Femur (tissue), 1 donor: ENCODE data around the gene SAAL1.

Experiments
- DNase-seq: peaks from one replicate; pipeline ENCODE4 v3.0.0-alpha.2; 2017

Gene SAAL1

GRCh38 chr11:18081551-18081950 is 24.3 kb downstream of the SAAL1 start:
- no peak for DNase-seq

- DNase-seq: no peak
These were observed 25.4 kb downstream of the SAAL1 start for GRCh38 chr11:18080451-18080850.

DNA sequence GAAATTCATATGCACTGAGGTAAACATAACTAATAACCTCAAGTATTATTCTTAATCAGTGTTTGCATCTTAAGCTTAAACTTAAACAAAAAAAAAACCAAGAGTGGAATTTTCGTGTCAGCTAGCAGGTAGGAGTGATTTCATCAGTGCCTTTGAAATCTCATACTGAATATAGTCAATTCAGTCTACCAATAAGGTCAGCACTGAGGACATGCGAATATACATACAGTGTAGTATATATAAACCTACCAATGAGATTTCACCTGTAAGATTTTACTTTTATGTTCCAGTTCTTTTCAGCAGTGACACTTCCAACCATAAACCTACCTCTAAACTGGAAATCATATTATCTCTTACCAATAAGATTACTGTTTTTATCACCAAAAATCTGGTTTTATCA is 27.0 kb downstream of the SAAL1 start:
- no peak for DNase-seq

DNA sequence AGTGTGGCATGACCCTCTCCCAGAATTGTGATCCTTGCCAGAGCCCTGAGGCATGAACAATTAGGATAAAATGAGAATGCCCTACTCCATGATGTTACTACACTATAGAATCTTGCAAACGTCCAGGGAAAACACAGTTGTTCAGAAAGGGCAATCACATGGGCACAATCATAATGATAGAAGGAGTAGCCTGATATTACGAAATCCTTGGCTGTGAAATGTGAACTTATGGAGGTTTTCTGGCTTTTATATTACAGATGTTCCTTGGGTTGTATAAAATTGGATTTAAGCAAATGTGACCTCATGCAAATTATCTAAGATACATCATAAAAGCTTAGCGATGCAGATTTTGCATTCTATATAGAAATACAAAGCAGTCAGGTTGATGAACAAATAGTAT is 30.4 kb downstream of the SAAL1 start:
- no peak for DNase-seq

GRCh38 chr11:18071098-18071705 is 34.7 kb downstream of the SAAL1 start:
- DNase-seq: no peak

DNA sequence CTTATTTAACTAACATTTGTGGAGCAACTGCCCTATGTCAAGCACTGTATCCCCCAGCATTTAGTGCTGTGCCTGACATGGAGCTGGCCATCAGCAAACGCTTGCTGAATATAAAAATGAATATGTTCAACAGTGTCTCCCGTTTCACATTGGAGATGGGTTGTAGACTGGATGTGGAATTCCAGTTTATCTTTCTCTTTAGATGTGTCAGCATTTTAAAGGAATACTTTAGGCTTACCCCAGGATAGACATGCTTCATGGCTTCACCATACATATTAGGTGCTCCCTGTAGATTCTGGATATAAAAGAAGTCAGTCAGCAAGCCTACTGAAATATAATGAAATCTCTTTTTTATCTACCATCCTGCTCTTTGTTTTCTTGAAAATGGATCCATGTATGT is 38.5 kb downstream of the SAAL1 start:
- no peak for DNase-seq

DNA sequence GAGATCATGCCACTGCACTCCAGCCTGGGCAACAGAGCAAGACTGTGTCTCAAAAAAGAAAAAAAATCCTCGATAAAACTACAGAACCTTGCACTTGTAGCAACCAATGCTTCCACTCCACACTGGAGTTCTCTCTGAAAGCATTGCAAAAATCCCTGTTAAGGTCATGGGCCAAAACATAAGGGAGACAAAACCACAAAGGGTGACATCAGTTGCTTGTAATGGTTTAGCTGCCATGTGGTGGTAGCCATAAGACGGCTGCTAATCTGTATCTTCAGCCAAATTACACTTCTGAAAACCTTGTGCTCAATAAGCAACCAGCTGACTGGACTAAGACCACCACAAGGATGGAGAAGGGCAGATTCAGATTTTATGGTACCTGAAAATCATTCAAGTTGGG is 39.3 kb downstream of the SAAL1 start:
- DNase-seq: no peak

DNA sequence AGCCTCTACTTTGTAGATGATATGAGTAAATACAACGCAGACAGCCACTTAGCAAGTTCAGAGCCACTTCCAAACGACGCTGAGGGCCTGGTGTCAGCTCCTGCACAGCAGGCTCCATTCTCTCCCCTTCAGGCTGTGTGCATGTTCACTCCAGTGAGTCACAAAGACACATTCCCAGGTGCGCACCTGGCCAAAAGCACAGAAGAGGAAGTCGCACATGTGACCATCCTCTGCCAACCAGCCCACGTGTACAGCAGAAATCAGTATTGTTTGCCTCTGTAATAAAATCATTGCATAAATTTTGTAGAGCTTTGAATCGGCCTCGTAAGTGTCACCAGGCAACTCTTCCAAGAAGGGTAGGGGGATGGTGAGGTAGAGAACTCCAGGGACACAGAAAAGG is 40.3 kb downstream of the SAAL1 start:
- DNase-seq: no peak

GRCh38 chr11:18064450-18065054 is 41.3 kb downstream of the SAAL1 start:
- DNase-seq: no peak

- DNase-seq: no peak
These were observed 41.9 kb downstream of the SAAL1 start for GRCh38 chr11:18063862-18064434.

DNA sequence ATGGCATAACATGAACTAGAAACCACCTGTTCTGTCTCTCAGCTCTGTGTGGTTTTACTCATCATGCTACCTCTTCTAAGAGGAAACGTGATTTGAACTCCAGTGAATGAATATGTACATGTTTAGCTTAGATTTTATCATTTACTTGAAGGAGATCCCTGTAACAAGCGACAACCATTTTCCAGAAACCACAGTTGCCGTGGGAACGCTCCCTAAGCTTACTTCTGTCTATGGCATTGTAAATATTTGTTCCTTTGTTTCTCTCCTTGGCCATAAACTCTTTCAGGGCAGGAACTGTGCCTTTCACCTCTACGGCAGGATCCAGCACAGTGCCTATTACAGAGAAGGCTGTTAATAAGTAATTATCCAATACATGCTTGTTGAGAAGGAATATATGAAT is 42.8 kb downstream of the SAAL1 start:
- DNase-seq: no peak

DNA sequence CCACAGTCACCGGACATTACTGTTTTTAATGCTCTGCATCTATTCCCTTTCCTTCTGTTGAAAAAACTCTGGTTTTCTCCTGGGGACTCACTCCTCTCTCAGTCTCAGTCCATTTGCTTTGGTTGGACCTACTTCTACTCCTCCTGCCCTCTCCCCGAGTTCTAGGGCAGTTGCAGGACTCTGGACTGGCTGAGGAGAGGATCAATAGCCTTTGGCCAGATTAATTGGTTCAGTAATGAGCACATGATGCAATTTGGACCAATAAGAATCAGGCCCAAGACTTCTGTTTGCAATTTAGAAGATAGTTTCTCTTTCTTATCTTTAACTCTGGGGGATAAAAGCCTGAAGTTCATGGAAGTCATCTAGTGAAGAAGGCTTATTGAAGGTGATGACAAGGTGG is 44.5 kb downstream of the SAAL1 start:
- DNase-seq: no peak

DNA sequence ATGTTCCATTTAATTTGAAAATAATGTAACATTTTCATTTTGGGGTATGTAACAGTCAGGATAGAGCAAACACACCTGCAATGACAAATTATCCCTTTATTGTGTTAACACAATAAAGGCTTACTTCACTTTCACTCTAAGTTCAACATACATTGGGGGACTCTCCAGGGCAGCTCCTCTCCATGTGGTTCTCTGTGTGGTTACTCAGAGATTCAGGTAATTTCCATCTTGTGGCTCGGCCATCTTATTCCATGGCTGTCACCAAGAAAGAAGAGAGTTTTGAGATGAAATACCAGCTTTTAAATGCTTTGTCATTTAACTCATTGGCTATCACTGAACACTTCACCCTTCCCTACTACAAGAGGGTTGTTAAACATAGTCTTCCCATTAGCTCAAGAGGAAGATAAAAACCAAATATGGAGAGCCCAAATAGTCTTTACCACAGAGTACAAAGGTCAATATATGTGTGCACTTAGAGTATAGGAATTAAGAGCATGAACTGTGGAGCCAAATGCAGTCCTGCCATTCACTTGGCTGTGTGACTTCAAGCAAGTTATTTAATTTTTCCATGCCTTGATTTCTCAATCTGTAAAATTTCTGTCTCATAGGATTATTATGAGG is 49.2 kb downstream of the SAAL1 start:
- DNase-seq: no peak

- no peak for DNase-seq
These were observed 51.3 kb downstream of the SAAL1 start for GRCh38 chr11:18054511-18055103.

DNA sequence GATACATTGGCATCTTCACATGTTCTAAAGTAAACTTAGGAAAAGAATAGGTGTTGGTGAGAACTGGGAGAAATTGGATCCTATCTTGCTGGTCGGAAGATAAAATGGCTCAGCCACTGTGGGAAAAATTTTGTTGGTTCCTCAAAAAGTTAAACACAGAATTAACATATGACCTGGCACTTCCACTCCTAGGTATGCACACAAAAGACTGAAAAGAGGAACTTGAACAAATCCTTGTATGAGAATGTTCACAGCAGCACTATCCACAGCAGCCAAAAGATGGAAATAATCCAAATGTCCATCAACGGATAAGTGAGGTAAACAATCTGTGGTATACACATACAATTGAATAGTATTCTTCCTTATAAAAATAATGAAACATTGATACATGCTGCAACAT is 55.0 kb downstream of the SAAL1 start:
- DNase-seq: no peak

DNA sequence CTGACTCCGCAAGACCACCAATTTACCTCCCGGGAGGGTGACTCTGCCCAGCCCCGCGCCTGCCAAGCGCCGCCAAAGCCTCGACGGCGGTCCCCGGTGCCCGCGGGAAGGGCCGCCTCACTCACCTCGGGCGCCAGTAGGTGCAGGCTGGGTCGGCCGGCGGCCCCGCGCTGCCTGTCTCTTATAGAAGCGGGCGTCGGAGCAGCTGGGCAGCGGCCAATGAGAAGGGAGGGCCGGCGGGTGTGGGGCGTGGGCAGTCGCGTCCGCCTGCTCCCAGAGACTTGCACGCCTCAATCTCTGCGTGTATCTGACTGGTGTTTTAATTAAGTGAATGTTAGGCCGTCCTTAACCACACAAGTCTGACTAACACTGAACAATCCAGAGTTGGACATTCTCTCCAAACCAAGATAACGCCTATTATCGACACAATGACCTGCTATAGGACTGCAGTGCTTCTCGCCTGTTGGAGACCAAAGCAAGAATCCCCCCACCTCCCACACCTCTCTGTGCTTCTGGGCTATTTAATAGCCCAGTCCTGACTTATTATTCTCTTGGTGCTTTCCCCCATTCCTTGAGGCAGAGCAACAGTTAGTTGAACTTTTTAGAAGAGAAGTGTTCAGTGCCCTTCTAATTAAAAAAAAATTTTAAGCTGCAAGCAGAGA is 59.6 kb downstream of the SAAL1 start, which contains the start of gene TPH1:
TSS of gene TPH1 (minus strand) at position 154 of the 662 bp plus-strand sequence. CDS start 5,507 bp downstream, outside the sequence.
- peak; percentile 40 for DNase-seq

DNA sequence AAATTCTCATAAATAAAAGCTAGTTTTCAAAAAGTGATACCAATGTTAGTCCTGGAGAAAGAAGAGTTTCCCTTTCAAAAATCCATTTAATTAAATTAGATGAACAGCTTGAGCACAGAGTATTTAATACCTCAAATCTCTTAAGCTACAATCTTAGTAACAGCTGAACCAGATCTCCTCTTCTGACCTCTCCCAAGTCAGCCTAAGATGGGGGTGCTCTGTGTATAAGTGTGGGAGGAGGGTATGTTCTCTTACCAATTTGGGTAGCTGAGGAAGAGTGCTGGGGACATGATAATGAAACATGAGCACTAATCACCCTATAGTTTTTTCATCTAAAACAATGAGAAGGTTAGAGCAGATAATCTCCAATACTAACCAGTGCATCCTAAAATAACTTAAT is 69.4 kb downstream of the SAAL1 start:
- no peak for DNase-seq
